Measurements from ENCODE around the gene PLB1.

The PLB1 gene

DNA sequence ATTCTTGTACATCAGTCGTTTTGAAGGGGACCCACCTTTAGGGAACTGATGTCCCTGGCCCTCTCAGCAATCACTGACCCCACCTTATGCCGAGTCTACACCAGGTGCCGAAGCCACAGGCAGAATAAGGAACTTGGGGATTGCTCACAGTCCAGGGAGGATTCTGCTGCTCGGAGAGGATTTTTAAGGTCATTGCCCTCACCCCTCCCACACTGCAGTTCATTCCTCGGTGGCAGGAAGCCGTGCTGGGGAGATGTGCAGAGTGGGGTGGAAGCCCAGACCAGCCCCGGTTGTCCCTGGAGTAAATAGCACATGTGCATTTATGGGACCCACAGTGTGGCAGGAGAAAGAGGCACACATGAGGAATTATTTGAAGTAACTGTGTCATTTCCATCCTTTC, 50.4 kb downstream of the PLB1 start:
- TF ChIP-seq NFIC (IDR thresholded peaks at IDR 0.05) (no peak), EGR1 (IDR thresholded peaks at IDR 0.05) (no peak)
- TF ChIP-seq, protein P1, sequence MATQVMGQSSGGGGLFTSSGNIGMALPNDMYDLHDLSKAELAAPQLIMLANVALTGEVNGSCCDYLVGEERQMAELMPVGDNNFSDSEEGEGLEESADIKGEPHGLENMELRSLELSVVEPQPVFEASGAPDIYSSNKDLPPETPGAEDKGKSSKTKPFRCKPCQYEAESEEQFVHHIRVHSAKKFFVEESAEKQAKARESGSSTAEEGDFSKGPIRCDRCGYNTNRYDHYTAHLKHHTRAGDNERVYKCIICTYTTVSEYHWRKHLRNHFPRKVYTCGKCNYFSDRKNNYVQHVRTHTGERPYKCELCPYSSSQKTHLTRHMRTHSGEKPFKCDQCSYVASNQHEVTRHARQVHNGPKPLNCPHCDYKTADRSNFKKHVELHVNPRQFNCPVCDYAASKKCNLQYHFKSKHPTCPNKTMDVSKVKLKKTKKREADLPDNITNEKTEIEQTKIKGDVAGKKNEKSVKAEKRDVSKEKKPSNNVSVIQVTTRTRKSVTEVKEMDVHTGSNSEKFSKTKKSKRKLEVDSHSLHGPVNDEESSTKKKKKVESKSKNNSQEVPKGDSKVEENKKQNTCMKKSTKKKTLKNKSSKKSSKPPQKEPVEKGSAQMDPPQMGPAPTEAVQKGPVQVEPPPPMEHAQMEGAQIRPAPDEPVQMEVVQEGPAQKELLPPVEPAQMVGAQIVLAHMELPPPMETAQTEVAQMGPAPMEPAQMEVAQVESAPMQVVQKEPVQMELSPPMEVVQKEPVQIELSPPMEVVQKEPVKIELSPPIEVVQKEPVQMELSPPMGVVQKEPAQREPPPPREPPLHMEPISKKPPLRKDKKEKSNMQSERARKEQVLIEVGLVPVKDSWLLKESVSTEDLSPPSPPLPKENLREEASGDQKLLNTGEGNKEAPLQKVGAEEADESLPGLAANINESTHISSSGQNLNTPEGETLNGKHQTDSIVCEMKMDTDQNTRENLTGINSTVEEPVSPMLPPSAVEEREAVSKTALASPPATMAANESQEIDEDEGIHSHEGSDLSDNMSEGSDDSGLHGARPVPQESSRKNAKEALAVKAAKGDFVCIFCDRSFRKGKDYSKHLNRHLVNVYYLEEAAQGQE (IDR thresholded peaks at IDR 0.05; ENCODE audit: low read depth): no peak

DNA sequence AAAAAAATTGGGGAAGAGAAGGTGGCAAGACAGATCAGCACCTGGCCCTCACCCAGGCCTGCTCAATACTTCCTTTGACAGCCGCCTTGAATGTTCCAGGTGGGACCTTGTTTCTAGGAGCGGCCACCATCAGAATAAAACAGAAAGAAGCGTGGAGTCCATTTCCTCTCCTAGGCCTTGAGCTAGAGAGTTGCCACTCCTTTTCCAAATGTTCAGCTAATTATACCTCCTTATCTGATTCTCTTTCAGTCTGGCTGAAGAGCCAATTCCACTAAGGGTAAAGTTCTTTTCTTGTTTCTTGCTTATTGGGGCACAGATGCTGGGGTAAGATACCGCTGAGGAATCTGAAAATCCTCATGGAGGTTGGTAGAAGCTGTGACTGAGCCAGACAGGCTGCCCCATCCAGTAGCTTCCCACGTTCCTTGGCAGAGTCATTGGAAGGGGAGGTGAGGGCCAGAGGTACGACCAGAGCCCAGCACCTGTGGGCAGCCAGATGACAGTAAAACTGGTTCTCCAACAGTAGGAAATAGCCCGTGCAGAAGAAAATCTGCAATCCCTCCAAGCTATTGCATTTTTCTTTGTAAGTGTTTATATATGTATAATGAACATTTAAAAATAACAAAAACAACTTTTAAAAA, 51.5 kb downstream of the PLB1 start:
- no peak for TF ChIP-seq CREB1 (IDR thresholded peaks at IDR 0.05; ENCODE audit: low read depth)
- no peak for TF ChIP-seq MAX (IDR thresholded peaks at IDR 0.05)
- no peak for TF ChIP-seq TEAD4 (IDR thresholded peaks at IDR 0.05)
- no peak for TF ChIP-seq EP300 (IDR thresholded peaks at IDR 0.05; ENCODE audit: borderline replicate concordance)
- TF ChIP-seq, protein P2, sequence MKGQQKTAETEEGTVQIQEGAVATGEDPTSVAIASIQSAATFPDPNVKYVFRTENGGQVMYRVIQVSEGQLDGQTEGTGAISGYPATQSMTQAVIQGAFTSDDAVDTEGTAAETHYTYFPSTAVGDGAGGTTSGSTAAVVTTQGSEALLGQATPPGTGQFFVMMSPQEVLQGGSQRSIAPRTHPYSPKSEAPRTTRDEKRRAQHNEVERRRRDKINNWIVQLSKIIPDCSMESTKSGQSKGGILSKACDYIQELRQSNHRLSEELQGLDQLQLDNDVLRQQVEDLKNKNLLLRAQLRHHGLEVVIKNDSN (IDR thresholded peaks at IDR 0.05): no peak
- no peak for TF ChIP-seq EGR1 (IDR thresholded peaks at IDR 0.05)
- no peak for TF ChIP-seq FOXM1 (IDR thresholded peaks at IDR 0.05; ENCODE audit: borderline replicate concordance, low read depth)
- no peak for TF ChIP-seq TAF1 (IDR thresholded peaks at IDR 0.05; ENCODE audit: low read depth)
- no peak for TF ChIP-seq RAD21 (IDR thresholded peaks at IDR 0.05; ENCODE audit: low read depth)
- TF ChIP-seq CEBPB (IDR thresholded peaks at IDR 0.05): no peak
- TF ChIP-seq, protein P1 (IDR thresholded peaks at IDR 0.05; ENCODE audit: low read depth): no peak
- TF ChIP-seq ZBTB7A (IDR thresholded peaks at IDR 0.05; ENCODE audit: low read depth): no peak
- no peak for TF ChIP-seq TCF12 (IDR thresholded peaks at IDR 0.05; ENCODE audit: low read depth)
- TF ChIP-seq YY1 (IDR thresholded peaks at IDR 0.05; ENCODE audit: low read depth): no peak

DNA sequence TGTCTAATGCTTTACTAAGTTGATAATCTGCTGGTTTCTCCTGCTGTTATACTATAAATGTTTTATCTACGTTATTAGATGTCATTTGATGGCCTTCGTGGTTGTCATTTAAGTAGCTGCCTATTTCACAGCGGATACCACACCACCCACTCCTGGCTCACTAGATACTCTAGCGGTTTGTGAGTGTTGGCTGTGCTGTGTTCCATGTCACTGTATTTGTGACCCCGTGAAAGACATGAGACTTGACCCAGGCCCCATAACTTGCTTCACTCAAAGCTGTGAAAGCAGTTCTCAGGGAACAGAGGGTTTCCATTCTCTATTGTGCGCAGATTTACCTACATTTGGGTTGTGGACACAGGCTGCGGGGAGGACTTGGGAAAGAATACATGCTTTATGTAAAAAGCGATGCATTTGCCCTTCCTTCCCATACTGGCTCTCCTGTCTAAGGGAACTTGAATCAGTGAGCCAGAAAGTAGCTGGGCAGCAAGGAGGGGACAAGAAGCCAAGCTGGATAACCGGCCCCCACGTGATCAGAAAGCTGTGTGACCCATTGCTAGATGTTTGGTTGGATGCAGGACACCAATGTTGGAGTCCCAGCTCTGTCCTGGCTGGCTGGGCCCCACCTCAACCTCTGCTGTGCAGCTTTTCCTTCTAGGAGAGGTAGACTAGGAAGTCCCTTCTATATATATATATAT, 52.2 kb downstream of the PLB1 start:
- TF ChIP-seq YY1 (IDR thresholded peaks at IDR 0.05; ENCODE audit: low read depth) (no peak), CEBPB (IDR thresholded peaks at IDR 0.05) (no peak), FOXM1 (IDR thresholded peaks at IDR 0.05; ENCODE audit: borderline replicate concordance, low read depth) (no peak), ZBTB7A (IDR thresholded peaks at IDR 0.05; ENCODE audit: low read depth) (no peak), TAF1 (IDR thresholded peaks at IDR 0.05; ENCODE audit: low read depth) (no peak), TEAD4 (IDR thresholded peaks at IDR 0.05) (no peak), EP300 (IDR thresholded peaks at IDR 0.05; ENCODE audit: borderline replicate concordance) (no peak), NFIC (IDR thresholded peaks at IDR 0.05) (no peak), EGR1 (IDR thresholded peaks at IDR 0.05) (no peak), CREB1 (IDR thresholded peaks at IDR 0.05; ENCODE audit: low read depth) (no peak), RAD21 (IDR thresholded peaks at IDR 0.05; ENCODE audit: low read depth) (no peak), TCF12 (IDR thresholded peaks at IDR 0.05; ENCODE audit: low read depth) (no peak), MAX (IDR thresholded peaks at IDR 0.05) (no peak)
- TF ChIP-seq, protein P1 (IDR thresholded peaks at IDR 0.05; ENCODE audit: low read depth): no peak
- TF ChIP-seq, protein P2 (IDR thresholded peaks at IDR 0.05): no peak

DNA sequence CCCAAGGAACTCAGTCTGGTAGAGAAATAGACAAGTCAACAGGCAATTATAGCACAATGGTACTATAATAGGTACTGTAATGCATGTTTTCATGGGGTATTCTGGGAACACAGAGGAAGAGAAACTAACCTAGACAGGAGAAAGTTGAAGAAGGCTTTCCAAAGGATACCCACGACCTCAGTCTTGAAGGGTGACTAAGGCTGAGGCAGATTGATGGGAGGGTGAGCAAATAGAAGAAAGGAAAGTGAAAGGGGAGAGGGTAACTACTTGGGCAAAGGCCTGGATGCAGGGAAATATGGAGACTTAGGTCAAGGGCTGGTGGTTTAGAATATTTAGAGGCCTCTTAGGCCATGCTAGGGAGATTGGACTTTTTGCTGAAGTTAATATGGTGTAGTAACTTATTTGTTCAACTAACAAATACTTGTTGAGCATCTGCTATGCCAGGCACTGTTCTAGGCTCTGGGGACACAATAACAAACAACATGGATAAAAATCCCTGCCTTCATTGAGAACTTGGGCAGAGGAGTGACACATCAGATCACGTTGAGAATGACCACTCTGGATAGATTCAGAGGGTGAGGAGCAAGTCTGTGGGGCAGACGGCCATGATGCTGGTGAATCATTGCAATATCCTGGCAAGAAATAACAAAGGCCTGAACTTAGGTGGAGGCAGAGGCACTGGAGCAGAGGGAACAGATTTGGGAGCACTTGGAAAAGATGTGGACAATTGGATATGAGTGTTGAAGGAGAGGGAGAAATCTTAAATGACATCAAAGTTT, 56.4 kb downstream of the PLB1 start:
- TF ChIP-seq YY1 (IDR thresholded peaks at IDR 0.05; ENCODE audit: low read depth) (no peak), FOXM1 (IDR thresholded peaks at IDR 0.05; ENCODE audit: borderline replicate concordance, low read depth) (no peak), EGR1 (IDR thresholded peaks at IDR 0.05) (no peak), EP300 (IDR thresholded peaks at IDR 0.05; ENCODE audit: borderline replicate concordance) (no peak), MAX (IDR thresholded peaks at IDR 0.05) (no peak), RAD21 (IDR thresholded peaks at IDR 0.05; ENCODE audit: low read depth) (no peak), TAF1 (IDR thresholded peaks at IDR 0.05; ENCODE audit: low read depth) (no peak), CEBPB (IDR thresholded peaks at IDR 0.05) (no peak), TEAD4 (IDR thresholded peaks at IDR 0.05) (no peak), CREB1 (IDR thresholded peaks at IDR 0.05; ENCODE audit: low read depth) (no peak)
- TF ChIP-seq, protein P1 (IDR thresholded peaks at IDR 0.05; ENCODE audit: low read depth): no peak
- TF ChIP-seq, protein P2 (IDR thresholded peaks at IDR 0.05): no peak
